GM18502 (cell line): Measurements from ENCODE around the gene FAM117A.
"Not testable (repeated sequence)": the region's sequence is repeated elsewhere in the genome, so short reads cannot be mapped to it uniquely, and the experiment has no call there.

Experiments
- ATAC-seq: cut with Tn5 transposase; IDR thresholded peaks from one replicate; pipeline ENCODE4 v1.9.1; 2021; ENCODE audit warnings: mild to moderate bottlenecking; ENCODE audit not compliant: unreplicated experiment, poor library complexity

The FAM117A gene

GRCh38 chr17:49764559-49765180 is 739 bp upstream of the FAM117A start:
- no peak for ATAC-seq

GRCh38 chr17:49762151-49762941 is 1.6 kb downstream of the FAM117A start:
- ATAC-seq: no peak

- no peak for ATAC-seq
These were observed 2.9 kb downstream of the FAM117A start for GRCh38 chr17:49760932-49761558.

- ATAC-seq: no peak
These were observed 3.6 kb downstream of the FAM117A start for GRCh38 chr17:49760296-49760695.

GRCh38 chr17:49759203-49759602 is 4.7 kb downstream of the FAM117A start:
- no peak for ATAC-seq

GRCh38 chr17:49758464-49759010 is 5.4 kb downstream of the FAM117A start:
- ATAC-seq: not testable (repeated sequence)

- no peak for ATAC-seq
These were observed 6.7 kb downstream of the FAM117A start for GRCh38 chr17:49757151-49757777.

- ATAC-seq: no peak
These were observed 7.4 kb downstream of the FAM117A start for GRCh38 chr17:49756323-49757150.

- no peak for ATAC-seq
These were observed 8.2 kb downstream of the FAM117A start for GRCh38 chr17:49755663-49756283.

GRCh38 chr17:49753959-49754391 is 10.0 kb downstream of the FAM117A start:
- ATAC-seq: no peak

- ATAC-seq: no peak
These were observed 11.4 kb downstream of the FAM117A start for GRCh38 chr17:49752508-49752907.

GRCh38 chr17:49749730-49750129 is 14.2 kb downstream of the FAM117A start:
- no peak for ATAC-seq

GRCh38 chr17:49748791-49749190 is 15.1 kb downstream of the FAM117A start:
- ATAC-seq: peak; percentile 80

- no peak for ATAC-seq
These were observed 15.7 kb downstream of the FAM117A start for GRCh38 chr17:49748223-49748622.

GRCh38 chr17:49747632-49748031 is 16.3 kb downstream of the FAM117A start:
- no peak for ATAC-seq

- peak; percentile 64 for ATAC-seq
These were observed 17.0 kb downstream of the FAM117A start for GRCh38 chr17:49746791-49747490.

GRCh38 chr17:49745175-49746139 is 18.5 kb downstream of the FAM117A start:
- ATAC-seq: no peak
